HG03469 (cell line): ENCODE data around the gene GZMM.

ENCODE experiments used
- ATAC-seq: cut with Tn5 transposase; IDR thresholded peaks from one replicate; pipeline ENCODE4 v1.9.1; 2021; ENCODE audit warnings: mild to moderate bottlenecking, moderate library complexity, moderate number of reproducible peaks; ENCODE audit not compliant: unreplicated experiment

GZMM gene

DNA sequence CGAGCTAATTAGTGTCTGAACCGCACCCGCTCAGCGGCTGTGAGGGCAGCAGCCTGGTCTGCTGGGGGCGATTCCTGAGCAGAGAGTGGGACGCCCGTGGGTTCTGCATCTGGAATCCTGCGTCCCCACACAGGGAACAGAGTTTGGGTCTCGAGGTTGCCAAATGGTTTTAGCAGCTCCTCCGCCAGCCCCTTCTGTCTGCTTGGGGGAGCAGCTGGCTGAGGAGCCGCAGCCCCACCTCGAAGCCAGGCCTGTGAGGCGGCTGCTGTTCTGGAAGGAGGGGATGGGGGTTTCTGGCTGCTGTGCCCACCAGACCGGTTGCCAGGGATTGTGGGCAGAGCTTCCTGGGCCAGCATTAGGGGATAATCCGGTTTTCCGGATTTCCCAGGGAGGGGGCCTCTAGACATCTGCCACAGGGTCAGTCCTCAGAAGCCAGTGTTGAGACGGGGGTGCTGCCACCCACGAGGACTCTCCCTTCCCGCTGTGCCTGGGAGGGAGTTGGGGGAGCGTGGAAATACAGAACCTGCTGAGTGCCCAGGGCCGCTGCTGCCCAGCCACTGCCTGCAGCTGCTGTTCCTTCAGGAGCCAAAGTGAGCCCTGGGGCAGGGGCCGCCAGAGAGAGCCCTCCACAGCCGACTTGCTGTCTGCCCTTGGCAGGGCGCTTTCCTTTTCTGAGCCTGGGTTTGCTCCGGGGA is 10.3 kb upstream of the GZMM start:
- no peak for ATAC-seq

DNA sequence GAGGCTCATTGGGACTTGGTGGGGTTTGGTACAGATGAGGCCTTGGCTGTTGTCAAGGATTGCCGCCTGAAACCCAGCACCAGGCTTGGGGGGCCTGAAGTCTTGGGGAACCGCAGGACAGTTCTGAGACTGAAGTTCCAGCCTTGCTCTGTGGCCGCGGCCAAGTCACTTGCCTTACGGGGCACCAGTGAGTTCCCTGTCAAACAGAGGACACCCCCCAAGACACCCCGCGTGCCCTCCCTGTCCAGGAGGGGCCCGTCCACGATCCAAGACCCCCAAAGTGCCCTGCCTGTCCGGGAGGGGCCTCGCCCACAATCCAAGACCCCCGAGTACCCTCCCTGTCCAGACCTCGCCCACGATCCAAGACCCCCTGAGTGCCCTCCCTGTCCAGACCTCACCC is 9.8 kb upstream of the GZMM start:
- no peak for ATAC-seq

DNA sequence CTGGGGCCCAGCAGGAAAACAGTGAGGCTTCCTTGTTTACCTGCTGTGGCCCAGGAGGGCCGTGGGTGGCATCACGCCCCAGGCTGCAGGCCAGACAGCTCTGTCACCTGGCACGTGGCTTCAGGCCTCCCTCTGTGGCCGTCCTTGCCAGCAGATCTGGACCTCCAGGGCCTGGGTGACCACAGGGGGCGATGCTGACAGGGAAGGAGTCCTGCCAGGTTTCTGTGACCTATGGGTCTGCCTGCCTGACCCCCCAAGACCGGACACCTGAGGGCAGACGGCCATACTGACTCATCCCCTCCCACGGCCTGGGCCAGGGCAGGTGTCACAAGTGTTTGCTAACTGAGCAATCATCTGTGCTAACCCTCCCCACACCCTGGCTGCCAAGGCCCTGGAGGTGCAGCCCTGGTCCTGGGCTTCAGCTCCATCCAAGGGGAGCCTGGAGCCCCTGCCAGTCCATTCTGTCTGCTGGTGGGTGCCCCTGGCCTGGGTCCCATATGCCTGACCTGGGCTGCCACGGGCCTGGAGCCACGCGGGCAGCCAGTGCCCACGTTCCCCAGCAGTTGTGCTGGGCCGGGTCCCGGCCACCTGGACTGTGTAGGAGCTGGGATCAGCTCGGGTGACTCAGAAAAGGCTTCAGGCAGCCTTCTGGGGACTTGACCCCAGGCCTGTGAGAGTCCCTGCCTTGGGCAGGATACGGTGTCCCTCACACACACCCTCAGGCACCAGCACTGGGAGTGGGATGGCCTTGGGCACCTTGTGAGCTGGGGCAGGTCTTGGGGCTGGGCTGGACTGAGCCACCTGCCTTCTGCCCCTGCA is 8.6 kb upstream of the GZMM start:
- ATAC-seq = no peak

DNA sequence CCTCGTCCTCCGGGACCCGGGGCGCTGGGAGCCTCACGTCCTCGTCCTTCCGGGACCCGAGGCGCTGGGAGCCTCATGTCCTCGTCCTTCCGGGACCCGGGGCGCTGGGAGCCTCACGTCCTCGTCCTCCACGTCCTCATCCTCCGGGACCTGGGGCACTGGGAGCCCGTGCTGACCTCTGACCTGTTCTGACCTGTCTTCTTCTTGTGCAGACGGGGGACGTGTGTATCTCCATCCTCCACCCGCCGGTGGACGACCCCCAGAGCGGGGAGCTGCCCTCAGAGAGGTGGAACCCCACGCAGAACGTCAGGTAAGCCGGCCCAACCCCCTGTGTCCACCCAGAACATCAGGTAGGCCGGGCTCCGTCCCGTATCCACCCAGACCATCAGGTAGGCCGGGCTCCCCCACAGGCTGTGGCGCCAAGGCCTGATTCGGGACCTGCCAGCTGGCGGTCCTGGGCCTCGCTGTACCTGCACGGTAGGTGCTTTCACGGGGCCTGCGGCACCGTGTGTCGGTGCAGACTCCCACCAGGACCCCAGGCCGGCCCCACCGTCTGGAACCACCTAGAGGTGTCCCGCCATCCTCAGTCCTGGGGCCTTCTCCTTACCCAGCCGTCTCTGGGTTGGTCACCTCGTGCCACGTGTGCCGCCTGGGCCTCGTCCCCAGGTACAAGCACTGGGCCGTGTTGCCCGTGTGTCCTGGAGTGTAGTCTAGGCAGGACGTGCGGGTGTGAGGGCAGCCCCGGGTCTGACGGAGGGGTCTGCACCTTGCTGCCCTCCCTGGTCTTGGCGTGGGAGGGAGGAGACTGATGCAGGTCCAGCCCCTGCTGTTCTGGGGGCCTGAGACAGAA is 7.6 kb upstream of the GZMM start:
- ATAC-seq = no peak

DNA sequence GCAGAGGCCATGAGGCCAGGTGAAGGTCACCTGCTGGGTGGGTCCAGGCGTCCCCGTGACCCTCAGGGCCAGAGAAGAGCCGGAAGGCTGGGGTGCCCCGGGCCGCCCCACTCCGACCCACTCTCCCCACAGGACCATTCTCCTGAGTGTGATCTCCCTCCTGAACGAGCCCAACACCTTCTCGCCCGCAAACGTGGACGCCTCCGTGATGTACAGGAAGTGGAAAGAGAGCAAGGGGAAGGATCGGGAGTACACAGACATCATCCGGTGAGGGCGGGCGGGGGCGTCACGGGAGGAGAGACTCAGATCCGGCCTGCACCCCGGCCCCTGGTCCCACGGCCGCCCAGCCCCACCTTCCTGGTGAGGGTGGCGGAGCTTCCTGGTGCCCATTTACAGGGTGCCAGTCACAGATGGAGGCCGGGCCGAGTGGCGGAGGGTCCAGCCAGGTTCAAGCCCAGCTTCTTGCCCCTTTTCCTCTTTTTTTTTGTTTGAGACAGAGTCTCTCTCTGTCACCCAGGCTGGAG is 6.9 kb upstream of the GZMM start:
- no peak for ATAC-seq

DNA sequence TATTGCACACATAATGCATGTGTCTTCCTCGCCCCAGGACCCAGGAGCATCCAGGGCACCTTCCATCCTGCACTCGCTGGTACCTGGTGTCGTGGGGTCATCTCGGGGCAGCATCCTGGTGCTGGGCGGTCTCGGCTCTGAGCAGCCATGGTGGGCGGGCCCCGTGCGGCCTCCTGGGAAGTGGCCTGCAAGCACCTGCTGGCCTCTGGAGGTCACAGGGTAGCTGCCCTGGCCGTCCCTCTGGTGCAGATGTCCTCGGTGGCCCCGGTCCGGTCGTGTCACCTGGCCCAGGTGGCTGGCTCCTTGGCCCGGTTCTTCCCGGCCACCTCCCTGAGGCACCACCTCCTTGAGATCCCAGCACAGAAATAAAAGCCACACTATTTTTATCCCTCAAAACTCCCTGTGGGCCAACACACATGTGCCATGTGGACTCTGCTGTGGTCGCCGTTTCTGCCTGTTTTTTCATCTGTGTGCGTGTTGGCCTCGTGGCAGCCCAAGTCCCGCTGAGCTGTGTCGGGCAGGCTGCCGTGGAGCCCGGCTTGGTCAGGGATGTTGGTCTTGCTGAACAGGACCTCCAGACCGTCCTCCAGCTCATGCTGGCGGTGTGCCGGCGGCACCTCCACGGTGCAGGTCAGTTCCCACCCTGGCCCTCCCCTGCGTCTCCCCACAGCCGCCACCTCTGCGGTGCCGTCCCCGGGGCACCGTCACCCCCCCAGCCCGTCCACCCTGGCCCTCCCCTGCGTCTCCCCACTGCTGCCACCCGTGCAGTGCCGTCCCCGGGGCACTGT is 5.0 kb upstream of the GZMM start:
- no peak for ATAC-seq

DNA sequence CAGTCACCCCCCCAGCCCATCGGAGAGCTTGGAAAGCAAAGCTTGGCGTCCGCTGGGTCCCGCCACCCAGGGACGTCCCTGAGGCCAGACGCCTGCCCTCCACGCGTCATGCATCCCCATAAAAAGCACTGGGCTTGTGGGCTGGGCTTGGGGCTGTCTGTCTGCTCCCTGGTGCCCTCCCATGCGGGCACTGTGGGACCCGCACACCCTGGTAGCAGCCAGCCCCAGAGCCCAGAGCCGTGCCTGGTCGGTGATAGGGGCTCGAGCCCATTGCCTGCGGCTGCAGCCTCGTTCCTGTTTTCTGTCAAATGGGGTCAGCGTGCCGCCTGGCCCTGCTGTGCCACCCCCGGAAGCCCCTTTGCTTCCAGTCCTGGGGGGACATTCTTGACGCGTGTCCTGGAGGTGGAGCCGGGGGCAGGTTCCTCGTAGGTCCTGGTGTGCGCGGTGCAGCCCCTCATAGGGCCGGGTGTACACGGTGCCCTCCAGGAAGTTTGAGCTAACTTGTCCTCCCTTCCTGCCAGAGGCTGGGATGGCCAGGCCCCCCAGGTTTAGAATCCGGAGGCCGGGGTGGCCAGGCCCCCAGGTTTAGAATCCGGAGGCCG is 4.3 kb upstream of the GZMM start:
- ATAC-seq = no peak

DNA sequence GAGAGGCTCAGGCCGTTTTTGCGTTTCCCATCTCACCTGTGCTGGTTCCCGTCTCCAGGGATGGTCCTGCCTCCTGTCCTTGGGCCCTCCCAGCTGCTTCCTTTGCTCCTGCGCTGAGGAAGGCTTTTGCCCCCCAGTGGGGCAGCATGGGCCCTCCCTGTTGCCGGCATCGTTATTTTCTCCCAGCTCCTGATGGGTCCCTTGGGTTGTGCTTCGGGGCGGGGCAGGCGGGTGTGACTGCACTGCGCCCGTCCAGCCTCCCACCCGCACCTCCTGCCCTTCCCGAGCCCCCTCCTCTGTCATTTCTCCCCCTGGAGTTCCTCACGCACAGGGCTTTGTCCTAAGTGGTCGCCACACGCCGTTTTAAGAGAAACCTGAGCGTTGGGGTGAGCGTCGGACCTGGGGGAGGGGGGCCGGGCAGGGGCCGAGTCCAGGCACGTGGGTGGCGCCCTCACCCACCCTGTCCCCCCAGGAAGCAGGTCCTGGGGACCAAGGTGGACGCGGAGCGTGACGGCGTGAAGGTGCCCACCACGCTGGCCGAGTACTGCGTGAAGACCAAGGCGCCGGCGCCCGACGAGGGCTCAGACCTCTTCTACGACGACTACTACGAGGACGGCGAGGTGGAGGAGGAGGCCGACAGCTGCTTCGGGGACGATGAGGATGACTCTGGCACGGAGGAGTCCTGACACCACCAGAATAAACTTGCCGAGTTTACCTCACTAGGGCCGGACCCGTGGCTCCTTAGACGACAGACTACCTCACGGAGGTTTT is 2.8 kb upstream of the GZMM start:
- ATAC-seq = no peak

DNA sequence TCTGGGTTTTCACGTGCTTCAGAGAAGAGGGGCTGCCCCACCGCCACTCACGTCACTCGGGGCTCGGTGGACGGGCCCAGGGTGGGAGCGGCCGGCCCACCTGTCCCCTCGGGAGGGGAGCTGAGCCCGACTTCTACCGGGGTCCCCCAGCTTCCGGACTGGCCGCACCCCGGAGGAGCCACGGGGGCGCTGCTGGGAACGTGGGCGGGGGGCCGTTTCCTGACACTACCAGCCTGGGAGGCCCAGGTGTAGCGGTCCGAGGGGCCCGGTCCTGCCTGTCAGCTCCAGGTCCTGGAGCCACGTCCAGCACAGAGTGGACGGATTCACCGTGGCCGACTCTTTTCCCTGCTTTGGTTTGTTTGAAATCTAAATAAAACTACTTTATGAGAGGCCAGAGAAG is 2.2 kb upstream of the GZMM start:
- ATAC-seq = no peak

DNA sequence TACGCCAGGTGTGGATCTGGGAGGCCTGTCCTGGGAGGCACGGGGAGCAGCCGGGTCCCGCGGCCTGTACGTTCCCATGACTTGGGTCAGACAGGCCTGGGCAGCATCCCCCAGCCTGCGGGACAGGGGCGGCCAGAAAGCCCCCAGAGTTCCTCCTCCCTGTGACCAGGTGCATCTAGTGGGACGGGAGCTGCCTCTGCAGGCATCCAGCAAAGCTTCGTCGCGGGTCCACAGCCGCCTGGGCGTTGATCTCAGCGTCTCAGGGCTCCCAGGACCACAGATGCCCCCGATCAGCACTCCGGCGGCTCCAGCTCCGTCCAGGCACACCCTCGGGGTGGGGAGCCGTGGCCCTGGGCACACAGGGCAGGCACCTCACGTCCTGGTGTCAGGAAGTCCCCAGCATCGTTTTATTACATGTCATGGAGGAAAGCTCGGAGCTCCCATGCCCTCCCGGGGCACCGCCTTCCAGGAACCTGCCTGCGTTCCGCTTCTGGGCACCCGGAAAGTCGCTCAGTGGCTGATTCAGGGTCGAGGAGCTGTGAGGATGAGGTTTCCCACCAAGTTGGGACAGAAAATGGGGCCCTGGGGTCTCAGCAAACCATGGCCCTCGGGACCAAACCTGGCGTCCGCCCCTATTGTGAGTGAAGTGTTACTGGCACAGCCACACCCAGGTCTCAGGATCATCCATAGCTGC is 1.5 kb upstream of the GZMM start:
- ATAC-seq = no peak

DNA sequence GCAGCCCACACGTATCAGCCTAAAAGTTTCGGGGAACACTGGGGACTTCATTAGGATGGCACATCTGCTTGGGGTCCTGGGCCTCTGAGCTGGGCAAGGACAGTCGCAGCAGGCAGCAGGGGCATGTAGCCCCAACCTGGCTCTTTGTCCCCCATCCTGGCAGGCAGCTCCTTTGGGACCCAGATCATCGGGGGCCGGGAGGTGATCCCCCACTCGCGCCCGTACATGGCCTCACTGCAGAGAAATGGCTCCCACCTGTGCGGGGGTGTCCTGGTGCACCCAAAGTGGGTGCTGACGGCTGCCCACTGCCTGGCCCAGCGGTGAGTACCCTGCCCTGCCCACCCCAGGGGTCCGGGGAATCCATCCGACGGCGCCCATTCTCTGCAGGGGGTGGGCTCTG is 3.3 kb downstream of the GZMM start:
- ATAC-seq = no peak

DNA sequence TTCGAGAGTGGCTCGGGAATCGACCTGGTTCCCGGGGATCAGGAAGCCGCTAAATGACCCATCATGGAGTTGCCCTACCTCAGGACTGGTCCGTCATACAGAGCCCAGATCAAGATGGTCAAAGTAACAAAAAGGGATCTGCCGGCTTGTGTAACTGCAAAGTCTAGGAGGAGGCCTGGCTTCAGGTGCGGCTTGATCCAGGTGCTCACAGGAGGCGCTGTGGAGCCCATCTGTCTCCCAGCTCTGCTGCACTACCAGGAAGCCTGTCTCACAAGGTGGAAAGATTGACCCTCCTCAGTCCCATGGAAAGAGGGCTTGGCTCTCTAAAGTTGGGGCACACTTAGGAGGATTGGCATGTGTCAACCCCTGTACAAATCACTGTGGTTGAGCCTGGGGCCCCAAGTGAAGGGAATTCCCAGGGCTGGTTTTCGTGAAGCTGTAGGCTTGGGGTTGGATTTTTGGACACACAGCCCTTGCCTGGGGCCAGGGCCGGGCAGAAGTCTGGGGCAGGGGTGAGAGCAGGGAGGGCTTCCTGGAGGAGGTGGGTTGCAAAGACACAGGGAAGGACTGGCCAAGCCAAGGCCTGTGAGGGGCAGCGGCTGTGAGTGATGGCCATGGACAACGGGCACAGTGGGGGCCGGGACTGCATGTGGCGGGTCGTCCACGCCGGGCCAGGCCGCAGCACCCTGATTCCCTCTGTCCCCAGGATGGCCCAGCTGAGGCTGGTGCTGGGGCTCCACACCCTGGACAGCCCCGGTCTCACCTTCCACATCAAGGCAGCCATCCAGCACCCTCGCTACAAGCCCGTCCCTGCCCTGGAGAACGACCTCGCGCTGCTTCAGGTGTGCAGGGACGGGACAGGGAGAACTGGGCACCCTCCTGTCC is 4.2 kb downstream of the GZMM start:
- ATAC-seq = no peak

DNA sequence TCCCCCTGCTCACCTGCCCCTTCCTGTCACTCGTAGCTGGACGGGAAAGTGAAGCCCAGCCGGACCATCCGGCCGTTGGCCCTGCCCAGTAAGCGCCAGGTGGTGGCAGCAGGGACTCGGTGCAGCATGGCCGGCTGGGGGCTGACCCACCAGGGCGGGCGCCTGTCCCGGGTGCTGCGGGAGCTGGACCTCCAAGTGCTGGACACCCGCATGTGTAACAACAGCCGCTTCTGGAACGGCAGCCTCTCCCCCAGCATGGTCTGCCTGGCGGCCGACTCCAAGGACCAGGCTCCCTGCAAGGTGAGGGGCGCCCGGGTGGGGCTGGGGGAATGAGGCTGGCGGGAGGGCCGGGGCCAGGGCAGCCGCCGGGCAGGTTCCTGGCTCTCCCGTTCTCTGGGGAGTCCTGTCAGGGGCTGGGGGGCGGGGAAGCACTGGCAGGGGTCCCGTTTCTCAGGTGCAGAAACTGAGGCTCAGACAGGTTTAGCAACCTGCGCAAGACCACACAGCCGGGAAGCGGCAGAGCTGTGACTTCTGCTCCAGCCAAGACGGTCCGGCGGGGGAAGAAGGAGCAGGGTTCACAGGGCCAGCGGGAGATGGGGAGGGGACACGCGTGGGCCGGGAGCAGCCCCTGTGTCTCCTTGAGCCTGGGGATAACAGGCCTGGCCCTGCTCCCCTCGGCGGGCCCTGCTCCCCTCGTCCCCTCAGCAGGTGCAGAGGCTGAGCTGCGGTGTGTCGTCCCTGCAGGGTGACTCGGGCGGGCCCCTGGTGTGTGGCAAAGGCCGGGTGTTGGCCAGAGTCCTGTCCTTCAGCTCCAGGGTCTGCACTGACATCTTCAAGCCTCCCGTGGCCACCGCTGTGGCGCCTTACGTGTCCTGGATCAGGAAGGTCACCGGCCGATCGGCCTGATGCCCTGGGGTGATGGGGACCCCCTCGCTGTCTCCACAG is 5.3 kb downstream of the GZMM start:
- ATAC-seq = no peak

DNA sequence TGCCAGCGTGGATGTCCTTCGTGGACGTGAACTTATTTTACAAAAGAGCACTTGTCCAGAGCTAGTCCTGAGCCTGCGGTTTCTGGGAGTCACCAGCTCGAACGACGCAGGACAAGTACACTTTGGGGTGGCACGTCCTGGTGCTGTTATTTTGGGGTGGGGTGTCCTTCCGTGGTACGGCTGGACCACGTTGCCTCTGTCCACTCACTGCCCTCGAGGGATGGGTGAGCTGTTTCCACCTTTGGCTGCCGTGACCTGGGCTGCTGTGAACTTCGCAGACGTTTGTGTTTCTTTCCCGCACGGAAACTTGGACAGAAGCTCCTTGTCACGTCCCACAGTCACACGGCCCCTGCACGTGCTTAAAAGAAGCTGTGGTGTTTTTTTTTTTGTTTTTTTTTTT is 11.0 kb downstream of the GZMM start:
- ATAC-seq = no peak

DNA sequence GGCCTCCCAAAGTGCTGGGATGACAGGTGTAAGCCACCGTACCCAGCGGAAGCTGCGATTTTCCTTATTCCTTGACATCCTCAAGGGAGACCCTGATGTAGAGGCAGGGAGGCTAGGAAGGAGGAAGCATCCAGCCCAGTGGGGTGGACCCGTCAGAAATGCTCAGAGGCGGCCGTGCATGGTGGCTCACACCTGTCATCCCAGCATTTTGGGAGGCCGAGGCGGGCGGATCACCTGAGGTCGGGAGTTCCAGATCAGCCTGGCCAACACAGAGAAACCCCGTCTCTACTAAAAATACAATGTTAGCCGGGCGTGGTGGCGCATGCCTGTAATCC is 11.6 kb downstream of the GZMM start:
- ATAC-seq = no peak

DNA sequence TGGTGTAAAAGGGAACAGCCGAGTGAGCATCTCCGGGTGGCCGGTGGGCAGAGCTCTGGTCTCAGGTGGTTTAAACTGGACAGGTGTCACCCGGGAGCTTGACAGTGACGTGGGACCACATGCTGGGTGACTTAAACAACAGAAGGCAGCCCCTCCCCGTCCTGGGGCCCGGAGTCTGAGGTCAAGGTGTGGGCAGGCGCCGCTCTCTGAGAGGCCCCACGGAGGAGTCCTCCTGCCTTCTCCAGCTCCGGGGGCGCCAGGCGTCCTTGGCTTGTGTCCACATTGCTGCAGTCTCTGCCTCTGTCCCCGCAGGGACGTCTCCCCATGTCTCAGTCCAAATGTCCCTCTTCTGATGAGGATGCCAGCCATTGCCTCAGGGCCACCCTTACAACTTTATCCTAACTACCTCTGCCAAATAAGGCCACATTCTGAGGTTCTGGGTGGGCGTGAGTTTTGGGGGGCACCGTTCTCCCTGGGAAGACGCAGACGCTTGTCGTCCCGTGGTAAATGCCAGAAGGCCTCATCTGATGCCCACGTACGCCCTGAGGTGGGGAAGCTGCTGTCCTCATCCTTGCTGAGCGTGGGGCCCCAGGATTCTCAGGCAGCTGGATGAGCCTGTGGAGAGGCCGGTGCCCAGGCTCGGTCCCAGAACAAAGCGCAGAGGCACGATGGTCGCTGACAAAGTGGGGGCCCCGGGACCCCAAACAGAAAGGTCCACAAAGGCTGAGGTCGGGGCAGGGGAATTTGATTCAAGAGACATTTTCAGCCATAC is 12.9 kb downstream of the GZMM start:
- no peak for ATAC-seq
